ENCODE results near the gene ATP13A4. TPM values are rescaled to one million over a fixed set of nuclear protein-coding genes. Genes with fewer than 3 reads are reported as not detected.

ATP13A4 gene
- polyA plus RNA-seq (6.2 and 7.3 TPM in 2 replicates), polyA minus RNA-seq (6.3 and 7.1 TPM in 2 replicates)

GRCh38 chr3:193554811-193555210 lies at the start of gene ATP13A4:
ATP13A4 (minus strand) TSS chr3:193554895; CDS start chr3:193554799, 96 bp downstream.
- H3K9me3 ChIP-seq (ENCODE audit: low read length) = no peaks in the 10 kb centered on the region
- H3F3A ChIP-seq (ENCODE audit: insufficient read depth, low read length, poor library complexity, severe bottlenecking) = no peaks in the 10 kb centered on the region
- no peaks in the 10 kb centered on the region for H3K9me2 ChIP-seq (ENCODE audit: insufficient read depth, low read length)
- H3K9ac ChIP-seq (ENCODE audit: low read length) = no peak within 1 kb of the TSS
- no peak within 1 kb of the TSS for H3K4me2 ChIP-seq (ENCODE audit: low read length)
- no peak within 1 kb of the TSS for H2AFZ ChIP-seq (ENCODE audit: low read depth, low read length)
- H3K27ac ChIP-seq (ENCODE audit: low read length) = no peak within 1 kb of the TSS
- H4K20me1 ChIP-seq (ENCODE audit: insufficient read depth) = no peaks in the 10 kb centered on the region
- H3K36me3 ChIP-seq (ENCODE audit: insufficient read depth, low read length) = no peaks in the 10 kb centered on the region
- no peak within 1 kb of the TSS for H3K4me3 ChIP-seq (ENCODE audit: low read length)
- no peaks in the 10 kb centered on the region for H3K27me3 ChIP-seq (ENCODE audit: insufficient read depth, low read depth, low read length)
- H3K79me2 ChIP-seq (replicated peaks; ENCODE audit: insufficient read depth, low read length) = no peaks in the 10 kb centered on the region
- TF ChIP-seq MXI1 (conservative IDR thresholded peaks at IDR 0.05; ENCODE audit: poor library complexity, severe bottlenecking) (no peak), EP300 (conservative IDR thresholded peaks at IDR 0.05; ENCODE audit: poor library complexity, severe bottlenecking) (no peak), SMC3 (conservative IDR thresholded peaks at IDR 0.05; ENCODE audit: poor library complexity) (no peak)
- TF ChIP-seq, protein P1, sequence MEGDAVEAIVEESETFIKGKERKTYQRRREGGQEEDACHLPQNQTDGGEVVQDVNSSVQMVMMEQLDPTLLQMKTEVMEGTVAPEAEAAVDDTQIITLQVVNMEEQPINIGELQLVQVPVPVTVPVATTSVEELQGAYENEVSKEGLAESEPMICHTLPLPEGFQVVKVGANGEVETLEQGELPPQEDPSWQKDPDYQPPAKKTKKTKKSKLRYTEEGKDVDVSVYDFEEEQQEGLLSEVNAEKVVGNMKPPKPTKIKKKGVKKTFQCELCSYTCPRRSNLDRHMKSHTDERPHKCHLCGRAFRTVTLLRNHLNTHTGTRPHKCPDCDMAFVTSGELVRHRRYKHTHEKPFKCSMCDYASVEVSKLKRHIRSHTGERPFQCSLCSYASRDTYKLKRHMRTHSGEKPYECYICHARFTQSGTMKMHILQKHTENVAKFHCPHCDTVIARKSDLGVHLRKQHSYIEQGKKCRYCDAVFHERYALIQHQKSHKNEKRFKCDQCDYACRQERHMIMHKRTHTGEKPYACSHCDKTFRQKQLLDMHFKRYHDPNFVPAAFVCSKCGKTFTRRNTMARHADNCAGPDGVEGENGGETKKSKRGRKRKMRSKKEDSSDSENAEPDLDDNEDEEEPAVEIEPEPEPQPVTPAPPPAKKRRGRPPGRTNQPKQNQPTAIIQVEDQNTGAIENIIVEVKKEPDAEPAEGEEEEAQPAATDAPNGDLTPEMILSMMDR (IDR thresholded peaks at IDR 0.05; ENCODE audit: poor library complexity, severe bottlenecking) = no peak

GRCh38 chr3:193599393-193599792 lies 44.7 kb upstream of the ATP13A4 start:
- Histone ChIP-seq H3K27ac (ENCODE audit: low read length) (no peak overlapping the region), H3K4me2 (ENCODE audit: low read length) (no peak overlapping the region), H3K9me3 (ENCODE audit: low read length) (no peaks in the 10 kb centered on the region), H3K9me2 (ENCODE audit: insufficient read depth, low read length) (no peaks in the 10 kb centered on the region), H3K79me2 (replicated peaks; ENCODE audit: insufficient read depth, low read length) (peaks cover 70% of the 10 kb centered on the region), H3K27me3 (ENCODE audit: insufficient read depth, low read depth, low read length) (no peaks in the 10 kb centered on the region), H3F3A (ENCODE audit: insufficient read depth, low read length, poor library complexity, severe bottlenecking) (no peaks in the 10 kb centered on the region), H2AFZ (ENCODE audit: low read depth, low read length) (no peak overlapping the region), H3K36me3 (ENCODE audit: insufficient read depth, low read length) (no peaks in the 10 kb centered on the region), H3K4me3 (ENCODE audit: low read length) (no peak overlapping the region), H4K20me1 (ENCODE audit: insufficient read depth) (no peaks in the 10 kb centered on the region), H3K9ac (ENCODE audit: low read length) (no peak overlapping the region)
- TF ChIP-seq RAD21 (conservative IDR thresholded peaks at IDR 0.05) (no peak), SMC3 (conservative IDR thresholded peaks at IDR 0.05; ENCODE audit: poor library complexity) (no peak), EZH2 (IDR thresholded peaks at IDR 0.05; ENCODE audit: borderline replicate concordance, insufficient read depth, low read length, poor library complexity, severe bottlenecking) (no peak), POLR2AphosphoS5 (IDR thresholded peaks at IDR 0.05) (no peak), MXI1 (conservative IDR thresholded peaks at IDR 0.05; ENCODE audit: poor library complexity, severe bottlenecking) (no peak), EP300 (conservative IDR thresholded peaks at IDR 0.05; ENCODE audit: poor library complexity, severe bottlenecking) (no peak), TAF1 (IDR thresholded peaks at IDR 0.05; ENCODE audit: low read depth) (no peak)
- TF ChIP-seq, protein P1 (IDR thresholded peaks at IDR 0.05; ENCODE audit: poor library complexity, severe bottlenecking) = no peak
- TF ChIP-seq, protein P2, sequence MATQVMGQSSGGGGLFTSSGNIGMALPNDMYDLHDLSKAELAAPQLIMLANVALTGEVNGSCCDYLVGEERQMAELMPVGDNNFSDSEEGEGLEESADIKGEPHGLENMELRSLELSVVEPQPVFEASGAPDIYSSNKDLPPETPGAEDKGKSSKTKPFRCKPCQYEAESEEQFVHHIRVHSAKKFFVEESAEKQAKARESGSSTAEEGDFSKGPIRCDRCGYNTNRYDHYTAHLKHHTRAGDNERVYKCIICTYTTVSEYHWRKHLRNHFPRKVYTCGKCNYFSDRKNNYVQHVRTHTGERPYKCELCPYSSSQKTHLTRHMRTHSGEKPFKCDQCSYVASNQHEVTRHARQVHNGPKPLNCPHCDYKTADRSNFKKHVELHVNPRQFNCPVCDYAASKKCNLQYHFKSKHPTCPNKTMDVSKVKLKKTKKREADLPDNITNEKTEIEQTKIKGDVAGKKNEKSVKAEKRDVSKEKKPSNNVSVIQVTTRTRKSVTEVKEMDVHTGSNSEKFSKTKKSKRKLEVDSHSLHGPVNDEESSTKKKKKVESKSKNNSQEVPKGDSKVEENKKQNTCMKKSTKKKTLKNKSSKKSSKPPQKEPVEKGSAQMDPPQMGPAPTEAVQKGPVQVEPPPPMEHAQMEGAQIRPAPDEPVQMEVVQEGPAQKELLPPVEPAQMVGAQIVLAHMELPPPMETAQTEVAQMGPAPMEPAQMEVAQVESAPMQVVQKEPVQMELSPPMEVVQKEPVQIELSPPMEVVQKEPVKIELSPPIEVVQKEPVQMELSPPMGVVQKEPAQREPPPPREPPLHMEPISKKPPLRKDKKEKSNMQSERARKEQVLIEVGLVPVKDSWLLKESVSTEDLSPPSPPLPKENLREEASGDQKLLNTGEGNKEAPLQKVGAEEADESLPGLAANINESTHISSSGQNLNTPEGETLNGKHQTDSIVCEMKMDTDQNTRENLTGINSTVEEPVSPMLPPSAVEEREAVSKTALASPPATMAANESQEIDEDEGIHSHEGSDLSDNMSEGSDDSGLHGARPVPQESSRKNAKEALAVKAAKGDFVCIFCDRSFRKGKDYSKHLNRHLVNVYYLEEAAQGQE (IDR thresholded peaks at IDR 0.05; ENCODE audit: borderline replicate concordance) = no peak
